Trophoblast cell (in vitro differentiated cells and primary cell): ENCODE measurements around the gene IL1RN.

Experiments used
- DNase-seq, 2 donors: peaks; one replicate each; pipeline ENCODE4 v3.0.0-alpha.2; 2016
- H2AFZ ChIP-seq: 2 replicates; pipeline ENCODE4 v1.6.1; 2013; ENCODE audit warnings: low read length, moderate library complexity, mild to moderate bottlenecking; ENCODE audit not compliant: insufficient read depth, poor library complexity
- H2AK5ac ChIP-seq: 2 replicates; pipeline ENCODE4 v1.6.1; 2013; ENCODE audit warnings: mild to moderate bottlenecking, low read length
- H2BK120ac ChIP-seq: 2 replicates; pipeline ENCODE4 v1.6.1; 2013; ENCODE audit warnings: low read length, mild to moderate bottlenecking, moderate library complexity; ENCODE audit not compliant: insufficient read depth, poor library complexity
- H2BK12ac ChIP-seq: 2 replicates; pipeline ENCODE4 v1.6.1; 2013; ENCODE audit warnings: mild to moderate bottlenecking, low read length, moderate library complexity
- H2BK5ac ChIP-seq: 2 replicates; pipeline ENCODE4 v1.6.1; 2013; ENCODE audit warnings: low read length, low read depth, moderate library complexity, mild to moderate bottlenecking; ENCODE audit not compliant: poor library complexity
- H3K14ac ChIP-seq: 2 replicates; pipeline ENCODE4 v1.6.1; 2013; ENCODE audit warnings: mild to moderate bottlenecking, low read length
- H3K18ac ChIP-seq: 2 replicates; pipeline ENCODE4 v1.6.1; 2013; ENCODE audit warnings: mild to moderate bottlenecking, low read length
- H3K23ac ChIP-seq: 2 replicates; pipeline ENCODE4 v1.6.1; 2013; ENCODE audit warnings: low read length
- H3K27ac ChIP-seq: 2 replicates; pipeline ENCODE4 v1.5.1; 2013; ENCODE audit warnings: low read depth, mild to moderate bottlenecking, inconsistent platforms, low read length, moderate library complexity
- H3K27me3 ChIP-seq: 2 replicates; pipeline ENCODE4 v1.6.1; 2013; ENCODE audit warnings: inconsistent platforms, mild to moderate bottlenecking, low read length, moderate library complexity; ENCODE audit not compliant: insufficient read depth
- H3K36me3 ChIP-seq, 2 experiments: 1 replicate in 1 of 2; 2 replicates in 1 of 2; pipeline ENCODE4 v1.6.1; 2013; ENCODE audit warnings: low read length in 2 of 2, mild to moderate bottlenecking in 2 of 2, moderate library complexity in 1 of 2; ENCODE audit not compliant: insufficient read depth in 2 of 2, control insufficient read depth in 1 of 2
- H3K4ac ChIP-seq: 2 replicates; pipeline ENCODE4 v1.6.1; 2013; ENCODE audit warnings: low read depth, mild to moderate bottlenecking, low read length, moderate library complexity
- H3K4me1 ChIP-seq, 2 experiments: 1 replicate in 1 of 2; 2 replicates in 1 of 2; pipeline ENCODE4 v1.6.1; 2013; ENCODE audit warnings: low read length in 2 of 2, mild to moderate bottlenecking in 2 of 2, moderate library complexity in 1 of 2; ENCODE audit not compliant: insufficient read depth in 2 of 2, control insufficient read depth in 1 of 2
- H3K4me2 ChIP-seq: 2 replicates; pipeline ENCODE4 v1.6.1; 2013; ENCODE audit warnings: inconsistent platforms, mild to moderate bottlenecking, low read length, moderate library complexity
- H3K4me3 ChIP-seq: 2 replicates; pipeline ENCODE4 v1.5.1; 2013; ENCODE audit warnings: mild to moderate bottlenecking, low read depth, low read length, inconsistent platforms
- H3K79me1 ChIP-seq: one replicate; pipeline ENCODE4 v1.6.1; 2013; ENCODE audit warnings: low read length
- H3K79me2 ChIP-seq: 2 replicates; pipeline ENCODE4 v1.6.1; 2013; ENCODE audit warnings: low read length, mild to moderate bottlenecking; ENCODE audit not compliant: control insufficient read depth, insufficient read depth, poor library complexity
- H3K9ac ChIP-seq: 2 replicates; pipeline ENCODE4 v1.6.1; 2013; ENCODE audit warnings: mild to moderate bottlenecking, low read length
- H3K9me3 ChIP-seq: 2 replicates; pipeline ENCODE4 v1.6.1; 2013; ENCODE audit warnings: low read depth, mild to moderate bottlenecking, control low read depth, inconsistent platforms, low read length; ENCODE audit not compliant: insufficient read depth
- H4K12ac ChIP-seq: 2 replicates; pipeline ENCODE4 v1.6.1; 2013; ENCODE audit warnings: low read depth, mild to moderate bottlenecking, low read length, moderate library complexity
- H4K8ac ChIP-seq: 2 replicates; pipeline ENCODE4 v1.6.1; 2013; ENCODE audit warnings: low read depth, mild to moderate bottlenecking, low read length, moderate library complexity
- H4K91ac ChIP-seq: one replicate; pipeline ENCODE4 v1.6.1; 2013; ENCODE audit warnings: low read depth, mild to moderate bottlenecking, low read length, moderate library complexity
- WGBS: extraction: QIAGEN DNeasy Blood & Tissue Kit; methylation state at CpG from one replicate; pipeline ENCODE4 v1.1.7; 2013; ENCODE audit warnings: missing lambda C conversion rate; ENCODE audit not compliant: insufficient read length, insufficient coverage; ENCODE audit errors: extremely low coverage; 5-methylcytosine and 5-hydroxymethylcytosine counted together

IL1RN gene

GRCh38 chr2:113131352-113132185, 4.2 kb downstream of the IL1RN start:
- H3K4ac ChIP-seq, result no peak overlapping the region
- no peak overlapping the region for H3K27ac ChIP-seq
- H2AFZ ChIP-seq, result no peak overlapping the region
- no peaks in the 10 kb centered on the region for H3K79me2 ChIP-seq
- no peaks in the 10 kb centered on the region for H3K27me3 ChIP-seq
- H3K4me3 ChIP-seq, result no peak overlapping the region
- no peak overlapping the region for H2BK120ac ChIP-seq
- no peak overlapping the region for H4K91ac ChIP-seq
- H3K14ac ChIP-seq, result no peak overlapping the region
- DNase-seq, result no peak
- H3K9ac ChIP-seq, result no peak overlapping the region
- H3K9me3 ChIP-seq, result peaks cover 4% of the 10 kb centered on the region
- no peak overlapping the region for H3K18ac ChIP-seq
- no peak overlapping the region for H2BK5ac ChIP-seq
- no CpG with 5 or more reads among the region's 7 CpGs for WGBS
- no peaks in the 10 kb centered on the region for H3K79me1 ChIP-seq
- no peak overlapping the region for H2BK12ac ChIP-seq
- H3K23ac ChIP-seq, result no peak overlapping the region
- no peak overlapping the region for H3K4me2 ChIP-seq
- H2AK5ac ChIP-seq, result no peak overlapping the region
- H3K36me3 ChIP-seq, result no peaks in the 10 kb centered on the region
- no peaks in the 10 kb centered on the region for H3K4me1 ChIP-seq
- H4K8ac ChIP-seq, result no peak overlapping the region
- H4K12ac ChIP-seq, result no peak overlapping the region

GRCh38 chr2:113132414-113133021, 5.1 kb downstream of the IL1RN start:
- H2BK120ac ChIP-seq, result no peak overlapping the region
- H2BK12ac ChIP-seq, result no peak overlapping the region
- no peak overlapping the region for H3K4me2 ChIP-seq
- no peaks in the 10 kb centered on the region for H3K36me3 ChIP-seq
- peaks cover 4% of the 10 kb centered on the region for H3K9me3 ChIP-seq
- H3K23ac ChIP-seq, result no peak overlapping the region
- no peak overlapping the region for H3K14ac ChIP-seq
- H3K79me1 ChIP-seq, result no peaks in the 10 kb centered on the region
- H3K4me3 ChIP-seq, result peak overlapping the region; percentile 9
- no peak overlapping the region for H2AFZ ChIP-seq
- no peak for DNase-seq
- H3K79me2 ChIP-seq, result no peaks in the 10 kb centered on the region
- no peak overlapping the region for H3K18ac ChIP-seq
- H4K12ac ChIP-seq, result no peak overlapping the region
- no peak overlapping the region for H3K27ac ChIP-seq
- H3K27me3 ChIP-seq, result no peaks in the 10 kb centered on the region
- H3K4ac ChIP-seq, result no peak overlapping the region
- no CpG with 5 or more reads among the region's 17 CpGs for WGBS
- H2BK5ac ChIP-seq, result no peak overlapping the region
- H3K4me1 ChIP-seq, result no peaks in the 10 kb centered on the region
- no peak overlapping the region for H3K9ac ChIP-seq
- no peak overlapping the region for H4K91ac ChIP-seq
- H2AK5ac ChIP-seq, result no peak overlapping the region
- H4K8ac ChIP-seq, result no peak overlapping the region

- H3K23ac ChIP-seq, result no peak overlapping the region
- peaks cover 2 to 5% of the 10 kb centered on the region in 2 experiments for H3K4me1 ChIP-seq
These were observed 6.6 kb downstream of the IL1RN start for GRCh38 chr2:113133704-113134598.

GRCh38 chr2:113134717-113135116, 7.3 kb downstream of the IL1RN start:
- Histone ChIP-seq H4K91ac (no peak overlapping the region), H4K12ac (no peak overlapping the region), H3K9me3 (peaks cover 2% of the 10 kb centered on the region), H3K23ac (no peak overlapping the region), H2BK12ac (no peak overlapping the region), H2BK120ac (no peak overlapping the region), H3K79me2 (no peaks in the 10 kb centered on the region), H3K4me3 (no peak overlapping the region), H3K14ac (no peak overlapping the region), H2AFZ (no peak overlapping the region), H3K27ac (no peak overlapping the region), H2BK5ac (no peak overlapping the region), H3K79me1 (peaks cover 4% of the 10 kb centered on the region), H3K36me3 (no peaks in the 10 kb centered on the region), H2AK5ac (no peak overlapping the region), H3K27me3 (no peaks in the 10 kb centered on the region), H3K9ac (no peak overlapping the region), H3K4ac (no peak overlapping the region), H4K8ac (no peak overlapping the region), H3K4me2 (no peak overlapping the region), H3K4me1 (peaks cover 10 to 12% of the 10 kb centered on the region in 2 experiments), H3K18ac (no peak overlapping the region)
- no peak for DNase-seq

More at GRCh38 chr2:113133704-113134598, 6.6 kb downstream of the IL1RN start:
- H3K27me3 ChIP-seq, result no peaks in the 10 kb centered on the region
- H3K27ac ChIP-seq, result no peak overlapping the region
- no peak overlapping the region for H2BK5ac ChIP-seq
- H3K79me1 ChIP-seq, result peaks cover 2% of the 10 kb centered on the region
- no peak overlapping the region for H3K4me3 ChIP-seq
- no peak for DNase-seq
- peaks cover 4% of the 10 kb centered on the region for H3K9me3 ChIP-seq
- no peak overlapping the region for H2BK120ac ChIP-seq
- H2AK5ac ChIP-seq, result no peak overlapping the region
- H3K36me3 ChIP-seq, result no peaks in the 10 kb centered on the region
- no peak overlapping the region for H4K91ac ChIP-seq
- H3K9ac ChIP-seq, result no peak overlapping the region
- H3K4ac ChIP-seq, result no peak overlapping the region
- no peak overlapping the region for H3K14ac ChIP-seq
- H3K18ac ChIP-seq, result no peak overlapping the region
- no peaks in the 10 kb centered on the region for H3K79me2 ChIP-seq
- no peak overlapping the region for H2BK12ac ChIP-seq
- no peak overlapping the region for H4K8ac ChIP-seq
- H3K4me2 ChIP-seq, result no peak overlapping the region
- H2AFZ ChIP-seq, result no peak overlapping the region
- no CpG with 5 or more reads among the region's 7 CpGs for WGBS
- no peak overlapping the region for H4K12ac ChIP-seq
